ENCODE results near the gene PCSK6.
"Not testable (repeated sequence)": the region's sequence is repeated elsewhere in the genome, so short reads cannot be mapped to it uniquely, and the experiment has no call there.

Gene PCSK6

GRCh38 chr15:101481917-101482525, 7.5 kb downstream of the PCSK6 start:
- no peak for DNase-seq (ENCODE audit: low spot score)

DNA sequence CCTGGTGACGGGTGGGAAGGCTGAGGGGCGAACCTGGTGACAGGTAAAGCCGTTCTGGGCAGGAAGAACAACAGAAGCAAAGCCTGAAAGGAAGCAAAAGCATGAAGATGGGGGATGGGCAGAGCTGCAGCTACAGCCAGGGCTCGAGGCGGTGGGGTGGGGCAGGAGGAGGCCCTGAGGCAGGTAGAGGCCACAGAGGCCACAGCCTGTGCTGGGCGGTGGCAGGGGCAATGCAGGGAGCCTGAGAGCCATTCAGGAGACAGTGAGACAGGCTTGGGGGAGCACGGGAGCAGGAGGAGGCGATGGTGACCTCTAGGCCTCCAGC, 8.2 kb downstream of the PCSK6 start:
- DNase-seq (ENCODE audit: low spot score) = no peak

GRCh38 chr15:101480613-101481380, 8.7 kb downstream of the PCSK6 start:
- no peak for DNase-seq (ENCODE audit: low spot score)

GRCh38 chr15:101479851-101480612, 9.5 kb downstream of the PCSK6 start:
- peak; percentile 98 for DNase-seq (ENCODE audit: low spot score)

- DNase-seq (ENCODE audit: low spot score) = no peak
Measured at GRCh38 chr15:101479342-101479845, 10.1 kb downstream of the PCSK6 start.

DNA sequence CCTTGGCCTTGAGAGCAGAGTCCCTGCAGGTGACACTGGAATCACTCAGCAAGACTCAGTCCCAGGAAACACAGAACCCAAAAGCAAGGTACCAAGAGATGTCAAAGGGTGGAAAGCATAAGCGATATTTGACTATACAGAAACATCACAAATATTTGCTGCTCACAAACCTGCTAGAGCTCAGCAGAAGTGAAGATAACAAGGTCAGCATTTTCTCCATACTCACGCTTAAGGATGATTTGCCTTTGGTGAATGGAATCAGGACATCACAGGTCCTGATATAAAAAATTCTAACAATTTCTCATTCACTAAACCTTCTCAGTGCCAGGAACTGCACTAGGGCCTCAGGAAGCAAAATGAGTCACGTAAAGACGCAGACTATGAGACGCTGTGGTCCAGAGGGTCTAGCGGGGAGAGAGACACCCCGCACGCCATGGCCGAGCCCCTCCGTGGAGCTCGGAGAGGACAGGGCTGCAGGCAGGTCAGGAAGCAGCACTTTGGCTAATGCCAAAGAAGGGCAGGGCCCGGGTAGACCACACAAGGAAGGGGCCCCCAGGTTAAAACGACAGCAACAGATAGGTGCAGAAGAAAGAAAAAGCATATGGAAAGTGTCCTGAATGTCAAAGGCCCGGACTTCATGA, 10.7 kb downstream of the PCSK6 start:
- no peak for DNase-seq (ENCODE audit: low spot score)

DNA sequence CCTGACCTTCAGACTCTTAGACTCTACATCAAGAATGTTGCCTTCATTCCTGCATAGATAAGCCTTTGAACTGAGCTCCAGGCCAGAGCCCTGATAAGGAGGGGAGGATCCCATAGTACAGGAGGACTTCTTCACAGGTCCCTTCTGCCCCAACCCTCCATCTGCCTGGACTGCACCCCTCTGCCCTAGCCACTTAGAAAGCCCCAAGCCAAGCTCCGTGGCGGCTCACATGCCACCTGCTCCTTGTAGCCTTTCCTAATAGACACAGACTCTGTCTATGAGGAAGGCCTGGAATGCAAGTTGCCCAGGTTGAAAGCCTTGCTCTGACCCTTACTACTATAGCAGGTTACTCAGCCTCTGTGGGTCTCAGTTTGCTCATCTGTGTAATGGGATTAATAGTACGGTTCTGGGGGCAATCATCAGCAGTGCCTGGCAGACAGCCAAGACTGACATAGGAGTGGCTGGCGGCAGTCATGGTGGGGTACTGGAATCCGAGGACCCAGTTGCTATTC, 11.6 kb downstream of the PCSK6 start:
- DNase-seq (ENCODE audit: low spot score) = no peak

DNA sequence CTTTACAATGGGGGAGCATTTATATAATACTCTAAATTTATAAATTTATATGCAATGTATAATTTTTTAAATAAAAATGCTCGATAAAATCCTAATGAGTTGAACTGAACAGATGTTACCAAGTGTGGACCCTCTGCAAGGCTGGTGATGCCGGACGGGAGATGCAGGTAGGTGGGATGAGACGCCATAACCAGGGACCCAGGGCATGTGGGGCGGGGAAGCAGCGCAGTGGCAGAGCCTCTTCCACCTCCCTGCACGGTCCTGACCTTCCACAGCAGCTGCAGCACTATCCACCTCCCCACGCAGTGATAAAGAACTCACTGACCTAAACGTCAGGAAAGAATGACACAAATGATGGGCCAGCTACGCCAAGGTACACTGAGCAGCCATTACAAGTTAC, 12.8 kb downstream of the PCSK6 start:
- no peak for DNase-seq (ENCODE audit: low spot score)

DNA sequence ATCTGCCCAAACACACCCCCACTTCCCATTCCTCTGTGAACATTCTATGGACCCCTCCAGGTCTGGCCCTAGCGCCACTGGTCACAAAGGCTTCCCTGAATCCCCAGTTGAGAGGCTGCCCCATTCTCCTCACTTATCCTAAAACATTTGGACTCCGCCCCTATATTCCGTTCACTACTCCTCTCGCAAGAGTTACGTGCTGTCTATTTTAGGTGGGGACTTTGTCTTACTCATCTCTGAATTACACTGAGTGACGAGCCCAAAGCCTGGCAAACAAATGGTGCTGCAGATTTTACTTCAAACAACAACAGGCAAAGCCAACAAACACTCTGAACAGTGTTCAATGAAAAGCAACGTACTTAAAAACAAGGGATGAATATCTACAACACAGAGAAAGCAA, 14.5 kb downstream of the PCSK6 start:
- no peak for DNase-seq (ENCODE audit: low spot score)

DNA sequence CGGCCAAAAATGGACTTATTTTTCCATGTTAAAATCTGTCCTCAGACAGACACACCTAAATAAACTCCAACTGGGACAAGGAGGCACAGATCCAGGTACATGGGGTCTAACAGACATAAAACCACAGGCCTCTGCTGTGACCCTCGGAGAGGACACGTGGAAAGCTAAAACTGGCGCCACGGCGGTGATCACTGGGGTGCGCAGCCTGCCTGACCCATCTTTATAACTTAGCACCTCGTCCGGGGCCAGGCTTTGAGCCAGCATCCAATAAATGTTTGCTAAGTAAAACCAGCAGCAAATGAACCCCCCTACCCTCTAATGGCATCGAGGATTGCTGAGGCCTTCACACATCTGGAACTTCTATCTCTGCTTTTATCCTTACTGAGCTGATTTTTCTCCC, 15.3 kb downstream of the PCSK6 start:
- DNase-seq (ENCODE audit: low spot score) = no peak

DNA sequence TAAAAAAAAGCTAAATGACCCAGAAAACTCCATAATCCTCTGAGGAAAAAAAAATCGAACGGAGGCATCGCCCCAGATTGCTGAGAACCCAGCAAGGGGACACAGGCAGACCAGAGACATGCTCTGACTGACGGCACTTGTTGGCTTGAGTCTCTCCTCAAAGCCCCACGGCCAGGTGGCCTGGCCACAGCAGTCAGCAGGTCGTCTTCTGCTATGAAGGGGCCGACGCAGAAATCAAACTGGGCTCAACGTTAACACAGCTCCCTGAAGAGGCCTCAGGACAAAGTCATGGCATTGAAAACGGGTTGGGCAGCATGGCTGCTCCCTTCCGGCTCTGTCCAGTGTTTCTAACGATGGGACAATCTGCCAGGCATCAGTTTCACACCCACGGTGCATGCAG, 17.5 kb downstream of the PCSK6 start:
- DNase-seq (ENCODE audit: low spot score) = no peak

- peak; percentile 68 for DNase-seq (ENCODE audit: low spot score)
Measured at GRCh38 chr15:101470548-101471239, 18.8 kb downstream of the PCSK6 start.

- DNase-seq (ENCODE audit: low spot score) = no peak
Measured at GRCh38 chr15:101469520-101470288, 19.8 kb downstream of the PCSK6 start.

GRCh38 chr15:101466188-101466587, 23.3 kb downstream of the PCSK6 start:
- no peak for DNase-seq (ENCODE audit: low spot score)

DNA sequence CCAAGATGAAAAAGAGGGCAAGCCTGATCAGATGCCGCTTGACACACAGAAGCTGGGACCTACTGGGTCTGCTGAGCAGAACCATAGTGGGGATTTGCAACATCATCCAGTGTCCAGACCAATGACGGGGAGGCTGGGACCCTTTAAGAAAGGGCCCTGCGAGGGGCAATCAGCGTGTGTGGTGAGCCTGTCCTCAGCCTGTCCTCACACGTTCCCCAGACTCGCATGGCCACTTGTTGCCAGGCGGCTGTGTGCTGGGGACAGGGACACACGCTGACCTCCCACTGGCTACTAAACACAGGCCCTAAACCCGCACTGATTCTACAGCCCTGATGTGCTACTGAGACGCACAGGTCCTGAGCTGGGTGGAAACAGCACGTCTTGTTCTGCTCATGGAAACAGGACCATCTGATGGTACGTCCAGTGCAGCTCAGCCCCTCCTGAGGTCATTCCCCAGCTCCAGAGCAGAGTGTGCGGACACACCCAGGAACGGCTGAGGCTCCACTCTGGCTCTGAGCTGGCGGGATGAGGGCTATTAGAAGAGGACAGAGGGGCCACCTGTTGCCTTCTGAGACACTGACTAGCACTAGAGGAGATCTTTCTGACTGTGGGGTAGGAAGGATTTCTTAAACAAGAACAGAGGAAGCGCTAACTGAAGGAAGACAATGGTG, 24.4 kb downstream of the PCSK6 start:
- DNase-seq (ENCODE audit: low spot score) = no peak

DNA sequence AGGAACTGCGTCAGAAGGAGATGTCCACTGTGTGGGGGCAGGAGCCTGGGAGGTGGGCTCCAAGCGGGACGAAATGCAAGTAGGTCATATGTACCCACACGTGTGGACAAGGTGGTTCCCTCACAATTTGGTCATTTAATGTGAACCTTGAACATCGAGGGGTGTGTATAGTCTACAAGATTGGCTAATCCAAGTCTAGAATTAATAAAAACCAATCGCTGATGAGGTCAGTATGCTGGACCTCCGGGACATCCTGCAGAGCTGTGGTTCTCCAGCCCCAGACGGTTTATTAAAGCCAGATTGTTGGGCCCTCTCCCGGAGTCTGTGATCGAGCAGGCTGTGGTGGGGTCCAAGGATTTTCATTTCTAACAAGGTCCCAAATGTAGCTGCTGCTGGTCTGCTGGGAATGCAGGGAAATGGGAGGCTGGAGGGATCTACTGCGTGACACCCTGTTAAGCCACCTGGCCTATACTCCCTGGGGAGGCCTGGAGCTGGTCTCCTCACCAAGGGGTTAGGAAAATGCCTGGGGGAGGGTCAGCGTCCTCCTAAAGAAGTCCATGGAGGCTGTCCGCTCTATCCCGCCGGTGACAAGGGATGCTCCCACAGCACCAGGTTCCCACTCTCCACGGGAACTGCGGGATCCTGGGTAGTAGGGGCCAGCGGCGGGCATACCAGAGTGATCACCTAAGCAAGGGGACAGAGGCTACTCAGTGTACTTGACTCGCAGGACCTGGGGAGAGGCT, 25.1 kb downstream of the PCSK6 start:
- no peak for DNase-seq (ENCODE audit: low spot score)

- not testable (repeated sequence) for DNase-seq (ENCODE audit: low spot score)
Measured at GRCh38 chr15:101463696-101464095, 25.8 kb downstream of the PCSK6 start.

DNA sequence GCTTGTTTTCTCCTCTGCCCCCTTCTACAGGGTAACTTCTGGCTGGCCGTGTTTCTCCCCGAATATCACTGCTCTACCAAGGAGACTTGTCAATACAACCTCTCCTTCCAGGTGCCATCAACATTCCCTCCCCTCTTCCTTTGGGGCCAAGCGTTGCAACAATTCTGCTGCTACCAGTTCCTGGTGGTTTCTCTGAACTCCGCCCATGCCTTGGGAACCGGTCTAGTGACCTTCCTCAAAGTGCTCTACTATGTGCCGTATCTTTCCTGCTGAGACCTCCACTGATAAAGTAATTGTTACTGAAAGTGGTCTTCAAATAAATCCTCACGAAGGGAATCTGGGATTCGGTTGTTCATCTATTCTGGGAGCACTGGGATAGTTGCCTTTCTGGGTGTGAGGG, 26.2 kb downstream of the PCSK6 start:
- no peak for DNase-seq (ENCODE audit: low spot score)

DNA sequence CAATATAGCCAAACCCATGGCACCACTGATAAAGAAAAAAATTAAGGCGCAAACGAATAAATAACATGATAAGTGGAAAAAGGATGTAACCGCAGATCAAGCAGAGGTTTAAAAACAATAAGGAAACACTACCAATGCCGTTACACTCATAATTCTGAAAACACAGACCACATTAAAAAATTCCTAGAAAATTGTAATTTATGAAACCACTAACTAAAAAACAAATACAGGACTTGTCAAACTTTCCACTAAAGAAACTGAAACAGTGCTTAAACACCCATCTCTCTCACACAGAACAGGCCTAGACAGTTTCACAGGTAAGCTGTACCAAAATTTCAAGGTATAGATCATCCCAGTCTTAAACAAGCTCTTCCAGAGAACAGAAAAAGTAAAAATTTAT, 28.4 kb downstream of the PCSK6 start:
- DNase-seq (ENCODE audit: low spot score) = no peak
